ENCODE data around the gene ZNF749. TPM values are rescaled to one million over a fixed set of nuclear protein-coding genes. Genes with fewer than 3 reads are reported as not detected.

Gene ZNF749
- total and polyA plus RNA-seq, 2 of the 8 experiments (the other 6 are each of a cell fraction or from before 2014, with no cell fraction given) = 15.2 to 24.4 TPM

DNA sequence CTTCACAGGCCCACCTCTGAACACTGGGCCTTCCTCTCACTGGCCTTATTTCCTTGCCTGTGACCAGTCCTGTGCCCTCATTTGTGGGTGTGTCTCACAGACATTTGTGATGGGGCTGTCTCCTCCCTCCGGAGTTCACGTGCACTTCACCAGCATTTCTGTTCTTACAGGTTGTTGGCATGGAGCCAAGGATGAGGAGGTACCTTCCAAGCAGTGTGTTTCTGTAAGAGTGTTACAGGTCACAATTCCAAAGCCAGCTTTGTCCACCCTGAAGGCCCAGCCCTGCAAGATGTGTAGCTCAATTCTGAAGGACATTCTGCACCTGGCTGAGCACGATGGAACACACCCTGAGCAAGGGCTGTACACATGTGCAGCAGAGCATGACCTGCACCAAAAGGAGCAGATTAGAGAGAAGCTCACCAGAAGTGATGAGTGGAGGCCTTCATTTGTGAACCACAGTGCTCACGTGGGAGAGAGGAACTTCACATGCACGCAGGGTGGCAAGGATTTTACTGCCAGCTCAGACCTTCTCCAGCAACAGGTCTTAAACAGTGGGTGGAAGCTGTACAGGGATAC, 8.1 kb downstream of the ZNF749 start (continued):
- TF ChIP-seq KDM1A (IDR thresholded peaks at IDR 0.05; ENCODE audit: borderline replicate concordance, low read length) (no peak), KDM4A (IDR thresholded peaks at IDR 0.05; ENCODE audit: low read depth, low read length, severe bottlenecking) (no peak), CBX5 (IDR thresholded peaks at IDR 0.05; ENCODE audit: low read depth, low read length) (no peak)
